Measurements from ENCODE around the gene AUH. TPM values are rescaled to one million over a fixed set of nuclear protein-coding genes. Genes with fewer than 3 reads are reported as not detected.

AUH gene
- total RNA-seq, 1 donor from 2014 or later, result 28.5 TPM

DNA sequence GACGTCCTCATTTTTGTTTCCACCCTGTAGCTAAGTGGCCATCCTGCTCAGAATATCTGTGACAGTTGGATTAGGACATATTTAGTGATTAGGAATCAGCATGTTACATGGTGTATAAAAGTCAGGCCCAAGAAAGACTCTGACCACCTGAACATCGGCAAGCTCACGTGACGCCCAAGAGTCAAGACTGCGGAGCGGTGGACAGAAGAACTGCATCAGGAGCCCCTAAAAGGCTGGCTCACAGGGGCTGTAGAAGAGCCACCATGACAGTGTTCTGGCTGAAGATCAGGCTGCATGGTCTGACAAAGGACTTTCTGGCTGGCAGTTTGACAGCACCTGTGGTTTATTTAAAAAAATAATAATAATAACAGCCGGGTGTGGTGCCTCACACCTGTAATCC, 185.3 kb downstream of the AUH start:
- no peak for DNase-seq
- Mint-ChIP-seq H3K27me3 (ENCODE audit: unreplicated experiment) (peaks cover 3% of the 10 kb centered on the region), H3K4me1 (ENCODE audit: low read depth, unreplicated experiment) (no peaks in the 10 kb centered on the region), H3K36me3 (ENCODE audit: unreplicated experiment) (peaks cover 6% of the 10 kb centered on the region), H3K9me3 (ENCODE audit: unreplicated experiment) (no peaks in the 10 kb centered on the region), H3K27ac (ENCODE audit: unreplicated experiment) (no peak overlapping the region), H3K4me3 (ENCODE audit: unreplicated experiment) (no peak overlapping the region)
- TF ChIP-seq, protein P1, sequence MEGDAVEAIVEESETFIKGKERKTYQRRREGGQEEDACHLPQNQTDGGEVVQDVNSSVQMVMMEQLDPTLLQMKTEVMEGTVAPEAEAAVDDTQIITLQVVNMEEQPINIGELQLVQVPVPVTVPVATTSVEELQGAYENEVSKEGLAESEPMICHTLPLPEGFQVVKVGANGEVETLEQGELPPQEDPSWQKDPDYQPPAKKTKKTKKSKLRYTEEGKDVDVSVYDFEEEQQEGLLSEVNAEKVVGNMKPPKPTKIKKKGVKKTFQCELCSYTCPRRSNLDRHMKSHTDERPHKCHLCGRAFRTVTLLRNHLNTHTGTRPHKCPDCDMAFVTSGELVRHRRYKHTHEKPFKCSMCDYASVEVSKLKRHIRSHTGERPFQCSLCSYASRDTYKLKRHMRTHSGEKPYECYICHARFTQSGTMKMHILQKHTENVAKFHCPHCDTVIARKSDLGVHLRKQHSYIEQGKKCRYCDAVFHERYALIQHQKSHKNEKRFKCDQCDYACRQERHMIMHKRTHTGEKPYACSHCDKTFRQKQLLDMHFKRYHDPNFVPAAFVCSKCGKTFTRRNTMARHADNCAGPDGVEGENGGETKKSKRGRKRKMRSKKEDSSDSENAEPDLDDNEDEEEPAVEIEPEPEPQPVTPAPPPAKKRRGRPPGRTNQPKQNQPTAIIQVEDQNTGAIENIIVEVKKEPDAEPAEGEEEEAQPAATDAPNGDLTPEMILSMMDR (IDR thresholded peaks at IDR 0.05; ENCODE audit: partially characterized antibody, unreplicated experiment), result no peak

DNA sequence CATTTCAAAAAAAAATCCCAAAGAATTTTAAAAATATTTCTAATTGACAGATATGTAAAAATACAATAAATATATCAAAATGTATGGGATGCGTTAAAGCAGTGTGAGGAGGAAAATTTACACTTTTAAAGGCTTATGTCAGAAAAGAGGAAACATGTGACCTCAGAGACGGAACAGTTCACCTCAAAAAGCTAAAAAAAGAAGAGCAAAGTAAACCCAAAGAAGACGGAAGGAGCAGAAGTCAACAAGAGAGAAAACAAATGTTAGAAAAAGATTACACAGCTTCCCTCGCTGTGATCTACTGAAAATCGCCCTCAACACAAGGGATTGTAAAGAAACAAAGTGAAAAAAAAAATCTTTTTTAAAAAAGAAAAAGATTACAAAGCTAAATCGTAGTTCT, 186.9 kb downstream of the AUH start:
- Mint-ChIP-seq H3K4me1 (ENCODE audit: low read depth, unreplicated experiment) (no peaks in the 10 kb centered on the region), H3K4me3 (ENCODE audit: unreplicated experiment) (no peak overlapping the region), H3K27ac (ENCODE audit: unreplicated experiment) (no peak overlapping the region), H3K36me3 (ENCODE audit: unreplicated experiment) (peaks cover 16% of the 10 kb centered on the region), H3K27me3 (ENCODE audit: unreplicated experiment) (peaks cover 3% of the 10 kb centered on the region), H3K9me3 (ENCODE audit: unreplicated experiment) (peaks cover 2% of the 10 kb centered on the region)
- TF ChIP-seq, protein P1 (IDR thresholded peaks at IDR 0.05; ENCODE audit: partially characterized antibody, unreplicated experiment), result no peak
- DNase-seq, result no peak

DNA sequence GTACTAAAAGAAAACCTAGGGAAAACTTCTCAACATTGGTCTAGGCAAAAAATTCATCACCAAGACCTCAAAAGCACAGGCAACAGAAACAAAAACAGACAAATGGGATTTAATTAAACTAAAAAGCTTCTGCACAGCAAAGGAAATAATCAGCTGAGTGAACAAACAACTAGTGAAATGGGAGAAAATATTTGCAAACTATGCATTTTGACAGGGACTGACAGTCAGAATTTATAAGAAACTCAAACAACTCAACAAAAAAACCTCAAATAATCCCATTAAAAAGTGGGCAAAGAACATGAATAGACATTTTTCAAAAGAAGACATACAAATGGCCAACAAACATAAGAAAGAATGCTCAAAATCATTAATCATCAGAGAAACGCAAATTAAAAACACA, 189.4 kb downstream of the AUH start:
- peaks cover 2% of the 10 kb centered on the region for H3K9me3 Mint-ChIP-seq (ENCODE audit: unreplicated experiment)
- TF ChIP-seq, protein P1 (IDR thresholded peaks at IDR 0.05; ENCODE audit: partially characterized antibody, unreplicated experiment), result no peak
- H3K4me1 Mint-ChIP-seq (ENCODE audit: low read depth, unreplicated experiment), result no peaks in the 10 kb centered on the region
- no peak for DNase-seq
- no peak overlapping the region for H3K4me3 Mint-ChIP-seq (ENCODE audit: unreplicated experiment)
- no peak overlapping the region for H3K27ac Mint-ChIP-seq (ENCODE audit: unreplicated experiment)
- H3K36me3 Mint-ChIP-seq (ENCODE audit: unreplicated experiment), result peaks cover 16% of the 10 kb centered on the region
- H3K27me3 Mint-ChIP-seq (ENCODE audit: unreplicated experiment), result peaks cover 2% of the 10 kb centered on the region

DNA sequence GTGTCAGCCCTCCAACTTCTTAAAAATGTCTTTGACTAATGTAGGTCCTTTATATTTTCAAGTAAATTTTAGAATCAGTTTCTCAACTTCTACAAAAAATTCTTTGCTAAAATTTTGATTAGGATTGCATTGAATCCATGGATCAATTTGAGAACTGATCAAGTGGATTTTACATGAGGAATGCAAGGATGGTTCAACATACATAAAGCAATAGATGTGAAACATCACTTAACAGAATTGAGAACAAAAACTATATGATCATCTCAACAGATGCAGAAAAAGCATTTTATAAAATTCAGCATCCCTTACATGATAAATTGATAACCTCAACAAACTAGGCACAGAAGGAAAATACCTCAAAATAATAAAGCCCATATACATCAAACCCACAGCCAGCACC, 190.8 kb downstream of the AUH start:
- TF ChIP-seq, protein P1 (IDR thresholded peaks at IDR 0.05; ENCODE audit: partially characterized antibody, unreplicated experiment), result no peak
- Mint-ChIP-seq H3K36me3 (ENCODE audit: unreplicated experiment) (peaks cover 16% of the 10 kb centered on the region), H3K9me3 (ENCODE audit: unreplicated experiment) (peaks cover 2% of the 10 kb centered on the region), H3K4me1 (ENCODE audit: low read depth, unreplicated experiment) (no peaks in the 10 kb centered on the region), H3K27ac (ENCODE audit: unreplicated experiment) (no peak overlapping the region), H3K27me3 (ENCODE audit: unreplicated experiment) (no peaks in the 10 kb centered on the region), H3K4me3 (ENCODE audit: unreplicated experiment) (no peak overlapping the region)
- no peak for DNase-seq

DNA sequence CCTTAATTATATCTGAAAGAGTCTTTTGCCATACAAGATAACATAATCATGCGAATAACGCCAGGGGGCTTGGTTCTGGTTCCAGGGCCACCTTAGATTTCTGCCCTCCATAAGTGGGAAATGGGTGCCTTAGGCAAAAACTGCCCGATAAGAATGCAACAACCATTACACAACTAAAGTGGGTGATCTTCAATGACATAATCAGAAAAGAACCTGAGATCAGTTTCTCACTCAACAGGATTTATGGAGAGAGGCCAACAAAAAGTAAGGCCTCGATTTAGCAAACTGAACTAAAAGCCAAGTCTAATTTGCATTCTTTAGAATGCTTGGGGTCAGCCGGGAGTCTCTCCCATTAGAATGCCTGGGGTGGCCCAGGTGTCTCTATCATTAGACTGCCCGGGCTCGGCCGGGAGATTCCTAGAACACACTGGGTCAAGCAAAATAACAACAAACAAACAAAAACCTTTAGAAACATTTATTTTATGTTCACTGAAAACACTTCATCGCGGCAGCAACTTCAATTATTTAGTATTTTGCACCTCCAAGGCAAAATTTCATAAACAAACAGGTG, 194.8 kb downstream of the AUH start:
- no peak for DNase-seq
- peaks cover 15% of the 10 kb centered on the region for H3K36me3 Mint-ChIP-seq (ENCODE audit: unreplicated experiment)
- H3K27ac Mint-ChIP-seq (ENCODE audit: unreplicated experiment), result no peak overlapping the region
- TF ChIP-seq, protein P1 (IDR thresholded peaks at IDR 0.05; ENCODE audit: partially characterized antibody, unreplicated experiment), result no peak
- no peaks in the 10 kb centered on the region for H3K27me3 Mint-ChIP-seq (ENCODE audit: unreplicated experiment)
- H3K9me3 Mint-ChIP-seq (ENCODE audit: unreplicated experiment), result peaks cover 9% of the 10 kb centered on the region
- H3K4me1 Mint-ChIP-seq (ENCODE audit: low read depth, unreplicated experiment), result no peaks in the 10 kb centered on the region
- H3K4me3 Mint-ChIP-seq (ENCODE audit: unreplicated experiment), result no peak overlapping the region
